ENCODE data around the gene MB21D2.

GRCh38 chr3:192842138-192842537 is 75.5 kb downstream of the MB21D2 start:
- TF ChIP-seq SUZ12 (IDR thresholded peaks at IDR 0.05) (no peak), BHLHE40 (IDR thresholded peaks at IDR 0.05; ENCODE audit: borderline replicate concordance) (no peak), SP1 (IDR thresholded peaks at IDR 0.05) (no peak), ELF4 (IDR thresholded peaks at IDR 0.05) (no peak), NFRKB (IDR thresholded peaks at IDR 0.05) (no peak), TARDBP (IDR thresholded peaks at IDR 0.05) (no peak), HDGF (IDR thresholded peaks at IDR 0.05; ENCODE audit: borderline replicate concordance) (no peak), L3MBTL2 (conservative IDR thresholded peaks at IDR 0.05) (no peak), FOXM1 (IDR thresholded peaks at IDR 0.05; ENCODE audit: borderline replicate concordance) (no peak), FOXA1 (IDR thresholded peaks at IDR 0.05) (no peak), ARNT (IDR thresholded peaks at IDR 0.05) (no peak), LEF1 (IDR thresholded peaks at IDR 0.05; ENCODE audit: borderline replicate concordance) (no peak), PKNOX1 (IDR thresholded peaks at IDR 0.05) (no peak), FOXK2 (IDR thresholded peaks at IDR 0.05) (no peak)
